Stomach (tissue), 4 donors: ENCODE measurements around the gene DPP10.

ENCODE experiments used
- CTCF ChIP-seq, 7 experiments: fragments of 450-650 bp in 4 of 7; fragments of 200-600 bp in 3 of 7; sonication (generic) in 3 of 7; IDR thresholded peaks; one replicate each; pipeline ENCODE4 v1.5.1; 2016 to 2019; ENCODE audit warnings: antibody characterized with exemption in 7 of 7, control low read depth in 2 of 7, mild to moderate bottlenecking in 1 of 7
- EP300 ChIP-seq: sonication (generic); formaldehyde crosslinking; IDR thresholded peaks from one replicate; pipeline ENCODE4 v1.6.1; 2017; ENCODE audit warnings: antibody characterized with exemption
- POLR2A ChIP-seq, 4 donors: fragments of 450-650 bp; IDR thresholded peaks; one replicate each; pipeline ENCODE4 v1.6.1; 2016; ENCODE audit warnings: antibody characterized with exemption in 4 of 4, control low read depth in 2 of 4, mild to moderate bottlenecking in 1 of 4, moderate library complexity in 1 of 4

GRCh38 chr2:114968748-114969400, 526.4 kb downstream of the DPP10 start:
- TF ChIP-seq POLR2A (IDR thresholded peaks at IDR 0.05) (no peak), CTCF (IDR thresholded peaks at IDR 0.05) (no peak), EP300 (no peak)
